Measurements from ENCODE around the gene DNAI4. TPM values are rescaled to one million over a fixed set of nuclear protein-coding genes. Genes with fewer than 3 reads are reported as not detected.
A peak's percentile ranks its signal among the peaks of the same experiment; 100 is the strongest.
"Not testable (repeated sequence)": the region's sequence is repeated elsewhere in the genome, so short reads cannot be mapped to it uniquely, and the experiment has no call there.

DNAI4 gene
- total and polyA plus RNA-seq, 9 of the 15 experiments (the other 6 are each of a cell fraction or from before 2014, with no cell fraction given) = 0.57 to 4.8 (median 2.6) TPM; not detected in 1

GRCh38 chr1:66785800-66786199 lies 138.9 kb downstream of the DNAI4 start:
- BruUV-seq (replicated peaks); H3K4me3 ChIP-seq; H2AFZ ChIP-seq (ENCODE audit: low read depth, low read length); H3K4me1 ChIP-seq (replicated peaks in 1 of 2; ENCODE audit: control insufficient read depth in 2 of 2, insufficient read depth in 2 of 2, low read length in 2 of 2); in situ Hi-C loops (cut with MboI); H3K27ac ChIP-seq (ENCODE audit: extremely low read depth, low read depth, low read length); DNase-seq (ENCODE audit: extremely low read depth in 1 of 4, low spot score in 3 of 4); ATAC-seq; POLR2A ChIA-PET; H3K9me1 ChIP-seq (ENCODE audit: control insufficient read depth, insufficient read depth, low read length); H3K36me3 ChIP-seq (ENCODE audit: control insufficient read depth, insufficient read depth, low read length); CTCF ChIA-PET (ENCODE audit: low intra/inter-chr PET ratio); intact Hi-C loops (cut with micrococcal nuclease); FAIRE-seq; H3K9me3 ChIP-seq (replicated peaks; ENCODE audit: control insufficient read depth, insufficient read depth, low read depth, low read length); H4K20me1 ChIP-seq (replicated peaks; ENCODE audit: control insufficient read depth, insufficient read depth, low read length); H3K4me2 ChIP-seq (ENCODE audit: insufficient read depth, low read length); H3K27me3 ChIP-seq (ENCODE audit: control insufficient read depth in 2 of 2, insufficient read depth in 2 of 2, low read length in 2 of 2); H3K79me2 ChIP-seq (ENCODE audit: control insufficient read depth, insufficient read depth, low read length); H3K9ac ChIP-seq (ENCODE audit: insufficient read depth in 1 of 2, low read depth in 2 of 2, low read length in 2 of 2): not testable (repeated sequence)
- WGBS (ENCODE audit: insufficient coverage, low coverage, missing lambda C conversion rate) = no CpG with 5 or more reads among the region's 2 CpGs
- peak; percentile 62 for TF ChIP-seq BCOR (IDR thresholded peaks at IDR 0.05)

DNA sequence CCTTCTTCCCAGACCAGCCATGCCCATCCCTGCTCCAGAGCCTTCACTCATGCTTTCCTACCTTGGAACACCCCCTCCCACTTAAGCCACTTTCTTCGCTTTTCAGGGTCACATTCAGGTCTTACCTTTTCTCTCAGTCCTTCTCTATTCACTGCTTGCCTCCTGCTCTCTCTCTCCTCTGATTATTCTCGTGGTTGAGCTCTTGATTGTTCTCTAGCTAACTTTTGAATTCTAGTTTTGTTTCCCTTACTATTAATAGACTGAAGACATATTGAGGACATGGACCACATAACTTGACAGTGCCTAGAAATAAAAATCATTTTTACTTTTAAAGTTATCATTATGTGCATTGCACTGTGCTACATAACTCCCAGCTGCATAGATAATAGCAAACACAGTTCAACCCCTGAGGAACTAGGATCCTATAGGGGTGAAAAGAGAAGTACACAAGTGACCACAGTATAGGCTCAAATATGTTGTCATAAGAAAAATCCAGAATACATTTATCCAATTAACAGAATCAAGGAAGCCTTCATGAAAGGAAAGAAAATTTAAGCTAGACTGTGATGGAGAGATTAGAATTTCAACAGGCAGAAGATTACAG lies 145.1 kb downstream of the DNAI4 start:
- WGBS (ENCODE audit: insufficient coverage, low coverage, missing lambda C conversion rate) = 15% methylated on average over 2 of the region's 2 CpGs
- intact Hi-C loops (cut with micrococcal nuclease) = no loop called here
- CTCF ChIA-PET (ENCODE audit: low intra/inter-chr PET ratio) = no interaction called here

More for the DNA sequence above, 145.1 kb downstream of the DNAI4 start:
- TF ChIP-seq TEAD4 (IDR thresholded peaks at IDR 0.05; ENCODE audit: low read length) (peak; percentile 39; the same call in 1 of the 2 replicates), TEAD4 (CRISPR knock-in tag; IDR thresholded peaks at IDR 0.05; ENCODE audit: borderline replicate concordance) (no peak), ARID1B (IDR thresholded peaks at IDR 0.05) (0 out of 2 replicates have a peak, but pooled peaks have one; percentile 40), E2F5 (CRISPR knock-in tag; IDR thresholded peaks at IDR 0.05) (no peak), DPF2 (IDR thresholded peaks at IDR 0.05) (0 out of 2 replicates have a peak, but pooled peaks have one; percentile 22)
- Histone ChIP-seq H3K9ac (ENCODE audit: insufficient read depth in 1 of 2, low read depth in 2 of 2, low read length in 2 of 2) (no peak overlapping the region), H3K27me3 (ENCODE audit: control insufficient read depth in 2 of 2, insufficient read depth in 2 of 2, low read length in 2 of 2) (no peaks in the 10 kb centered on the region), H3K4me3 (no peak overlapping the region), H3K79me2 (ENCODE audit: control insufficient read depth, insufficient read depth, low read length) (no peaks in the 10 kb centered on the region), H3K9me3 (replicated peaks; ENCODE audit: control insufficient read depth, insufficient read depth, low read depth, low read length) (no peaks in the 10 kb centered on the region), H3K36me3 (ENCODE audit: control insufficient read depth, insufficient read depth, low read length) (no peaks in the 10 kb centered on the region), H4K20me1 (replicated peaks; ENCODE audit: control insufficient read depth, insufficient read depth, low read length) (no peaks in the 10 kb centered on the region), H2AFZ (ENCODE audit: low read depth, low read length) (no peak overlapping the region), H3K4me2 (ENCODE audit: insufficient read depth, low read length) (no peak overlapping the region), H3K4me1 (replicated peaks in 1 of 2; ENCODE audit: control insufficient read depth in 2 of 2, insufficient read depth in 2 of 2, low read length in 2 of 2) (no peaks in the 10 kb centered on the region; a peak in 1 of 5 replicates), H3K27ac (ENCODE audit: extremely low read depth, low read depth, low read length) (no peak overlapping the region), H3K9me1 (ENCODE audit: control insufficient read depth, insufficient read depth, low read length) (no peaks in the 10 kb centered on the region)
- POLR2A ChIA-PET = interaction anchor here (0.7 to 1.9 kb wide), 2 partner anchors 18 to 21 kb away, joined by 3 to 5 read pairs; partner anchors contain the start of gene INSL5
- BruUV-seq (replicated peaks) = no TSS peak
- FAIRE-seq = no peak
- peak; percentile 74 for ATAC-seq
- DNase-seq (ENCODE audit: extremely low read depth in 1 of 4, low spot score in 3 of 4) = no peak
- in situ Hi-C loops (cut with MboI) = no loop called here
